HG02943 (cell line): ENCODE measurements around the gene MTHFD1L.

Experiments used
- ATAC-seq: cut with Tn5 transposase; IDR thresholded peaks from one replicate; pipeline ENCODE4 v1.9.1; 2021; ENCODE audit warnings: mild to moderate bottlenecking, low read depth, moderate library complexity; ENCODE audit not compliant: unreplicated experiment

The MTHFD1L gene

DNA sequence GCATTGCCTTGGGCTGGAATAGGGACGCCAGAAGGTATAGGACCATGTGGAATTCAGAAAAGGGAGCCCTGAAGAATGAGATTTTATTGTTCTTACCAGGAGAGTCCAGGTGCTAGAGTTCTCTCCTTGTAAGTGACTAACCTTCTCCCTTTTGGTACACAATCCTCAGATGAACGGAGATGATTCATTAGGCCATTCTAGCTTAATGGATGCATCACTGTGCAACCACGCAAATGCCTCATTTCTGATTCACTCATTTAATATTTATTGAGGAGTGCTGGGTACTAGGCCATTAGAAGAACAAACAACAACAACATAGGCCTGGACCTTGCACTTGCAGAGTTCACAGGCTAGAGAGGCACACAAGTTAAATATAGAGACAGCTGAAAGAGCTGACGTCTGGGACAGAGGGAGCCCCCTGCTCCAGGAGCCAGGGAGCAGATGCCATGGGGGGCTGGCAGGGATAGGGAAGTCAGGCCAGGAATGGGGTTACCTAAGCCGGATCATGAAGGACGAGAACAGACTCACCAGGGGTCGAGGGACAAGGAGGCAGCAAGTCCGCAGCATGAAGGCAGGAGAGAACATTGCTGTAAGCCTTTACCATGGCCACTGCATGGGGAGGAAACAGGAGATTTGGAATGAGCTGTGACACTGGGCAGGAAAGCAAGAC is 194.7 kb downstream of the MTHFD1L start:
- no peak for ATAC-seq

DNA sequence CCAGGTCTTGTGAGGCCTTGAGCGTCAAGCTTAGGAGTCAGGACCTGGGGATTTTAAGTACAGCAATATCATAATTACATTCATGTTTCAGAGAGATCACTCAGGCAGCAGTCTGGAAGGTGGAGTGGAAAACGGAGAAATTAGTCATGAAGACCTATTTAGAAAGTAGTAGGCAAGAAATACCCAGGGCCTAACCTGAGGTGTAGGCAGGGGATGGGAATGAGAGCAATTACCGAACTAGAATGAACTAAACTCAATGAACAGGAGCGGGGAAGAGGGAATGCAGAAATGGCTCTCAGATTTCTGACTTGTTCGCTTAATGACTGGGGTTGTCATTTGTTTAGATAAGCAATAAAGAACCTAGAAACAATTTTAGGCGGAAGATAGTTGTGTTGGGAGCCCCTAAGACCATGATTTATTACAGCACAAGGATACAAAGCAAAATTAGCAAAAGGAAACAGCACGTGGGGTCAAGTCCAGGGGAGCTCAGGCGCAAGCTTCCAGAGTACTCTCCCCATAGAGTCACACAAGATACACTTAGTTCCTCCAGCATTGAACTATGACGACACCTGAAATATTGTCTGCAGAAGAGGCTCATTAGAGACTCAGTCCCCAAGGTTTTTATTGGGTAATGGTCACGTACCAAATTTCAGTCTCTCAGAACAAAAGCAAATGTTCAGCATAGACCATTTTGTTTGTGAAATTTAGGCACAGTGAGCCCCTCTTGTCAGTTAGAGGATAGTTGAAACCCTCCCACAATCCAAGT is 195.4 kb downstream of the MTHFD1L start:
- no peak for ATAC-seq

DNA sequence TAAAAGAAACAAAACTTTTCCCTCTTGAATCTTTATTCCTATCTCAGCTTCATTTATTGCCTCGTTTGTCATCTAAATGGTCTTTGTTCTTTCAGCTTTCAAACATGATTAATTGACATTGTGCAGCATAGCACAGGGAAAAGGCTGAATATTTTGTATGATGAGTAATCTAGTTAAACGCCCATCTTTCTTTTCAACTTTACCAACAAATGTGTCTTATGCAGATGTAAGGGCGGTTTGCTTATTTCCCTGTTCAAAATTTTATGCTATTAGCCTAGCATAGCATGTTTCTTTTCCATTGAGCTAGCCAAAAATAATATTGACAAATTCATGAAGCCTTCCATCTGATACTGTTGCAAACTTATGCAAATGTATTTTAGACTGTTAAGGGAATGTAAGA is 197.8 kb downstream of the MTHFD1L start:
- ATAC-seq: no peak

DNA sequence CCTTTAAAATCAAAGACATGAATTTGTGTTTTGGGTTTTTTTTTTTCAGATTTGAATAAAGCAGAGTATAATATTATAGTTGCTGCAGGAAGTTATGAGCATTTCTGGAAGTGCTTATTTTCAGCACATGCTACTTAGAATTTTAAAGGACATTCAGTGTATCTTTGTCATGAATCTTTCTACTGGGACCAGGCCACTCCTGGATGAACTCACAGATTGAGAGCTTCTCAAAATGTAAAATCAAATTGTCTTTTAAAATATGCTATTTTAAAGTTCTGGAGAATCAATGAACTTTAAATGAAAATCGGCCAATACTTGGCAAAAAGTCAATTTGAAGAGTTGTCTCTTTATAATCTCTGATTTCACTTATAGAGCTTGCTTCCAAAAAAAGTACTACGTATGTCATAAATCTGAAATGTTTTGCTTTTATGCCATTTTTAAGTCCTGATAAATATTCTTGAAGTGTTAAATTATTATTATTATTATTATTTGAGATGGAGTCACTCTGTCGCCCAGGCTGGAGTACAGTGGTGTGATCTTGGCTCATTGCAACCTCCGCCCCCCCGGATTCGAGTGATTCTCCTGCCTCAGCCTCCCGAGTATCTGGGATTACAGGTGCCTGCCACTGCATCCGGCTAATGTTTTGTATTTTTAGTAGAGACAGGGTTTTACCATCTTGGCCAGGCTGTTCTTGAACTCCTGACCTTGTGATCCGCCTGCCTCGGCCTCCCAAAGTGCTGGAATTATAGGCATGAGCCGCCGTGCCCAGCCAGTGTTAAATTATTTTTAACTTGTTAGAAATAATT is 198.5 kb downstream of the MTHFD1L start:
- no peak for ATAC-seq

DNA sequence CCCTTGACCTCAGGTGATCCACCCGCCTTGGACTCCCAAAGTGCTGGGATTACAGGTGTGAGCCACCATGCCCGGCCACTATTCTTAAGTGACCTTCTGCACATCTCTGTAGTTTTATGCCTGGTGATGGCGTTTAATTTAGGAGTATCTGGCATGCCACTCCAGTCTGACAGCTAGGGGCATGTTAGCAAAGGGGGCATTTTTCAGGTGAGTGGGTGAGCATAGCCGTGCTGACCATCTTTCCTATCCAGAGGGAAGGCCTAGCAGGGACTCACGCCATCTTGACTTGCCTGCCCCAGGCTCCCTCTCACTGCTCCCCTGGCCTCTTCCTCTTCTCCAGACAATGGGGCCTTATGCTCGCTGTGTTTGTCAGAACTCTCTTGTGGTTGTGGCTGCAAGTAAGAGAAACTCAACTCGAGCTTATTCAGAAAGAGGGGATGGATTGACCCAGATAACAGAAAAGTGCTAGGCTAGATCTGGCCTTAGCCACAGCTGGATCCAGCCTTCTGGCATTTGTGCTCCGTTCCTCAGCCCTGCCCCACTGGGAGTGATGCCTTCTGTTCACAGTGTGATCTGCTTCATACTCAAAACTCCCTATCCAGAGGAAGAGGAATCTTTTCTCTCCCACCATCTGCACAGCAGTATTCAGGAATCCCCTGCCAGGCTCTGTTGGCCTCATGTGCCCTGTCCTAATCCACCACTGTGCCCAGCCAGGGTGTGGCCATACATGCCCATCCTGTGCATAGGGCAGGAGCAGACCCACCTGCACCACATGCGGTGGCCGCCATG is 199.7 kb downstream of the MTHFD1L start:
- ATAC-seq: no peak

DNA sequence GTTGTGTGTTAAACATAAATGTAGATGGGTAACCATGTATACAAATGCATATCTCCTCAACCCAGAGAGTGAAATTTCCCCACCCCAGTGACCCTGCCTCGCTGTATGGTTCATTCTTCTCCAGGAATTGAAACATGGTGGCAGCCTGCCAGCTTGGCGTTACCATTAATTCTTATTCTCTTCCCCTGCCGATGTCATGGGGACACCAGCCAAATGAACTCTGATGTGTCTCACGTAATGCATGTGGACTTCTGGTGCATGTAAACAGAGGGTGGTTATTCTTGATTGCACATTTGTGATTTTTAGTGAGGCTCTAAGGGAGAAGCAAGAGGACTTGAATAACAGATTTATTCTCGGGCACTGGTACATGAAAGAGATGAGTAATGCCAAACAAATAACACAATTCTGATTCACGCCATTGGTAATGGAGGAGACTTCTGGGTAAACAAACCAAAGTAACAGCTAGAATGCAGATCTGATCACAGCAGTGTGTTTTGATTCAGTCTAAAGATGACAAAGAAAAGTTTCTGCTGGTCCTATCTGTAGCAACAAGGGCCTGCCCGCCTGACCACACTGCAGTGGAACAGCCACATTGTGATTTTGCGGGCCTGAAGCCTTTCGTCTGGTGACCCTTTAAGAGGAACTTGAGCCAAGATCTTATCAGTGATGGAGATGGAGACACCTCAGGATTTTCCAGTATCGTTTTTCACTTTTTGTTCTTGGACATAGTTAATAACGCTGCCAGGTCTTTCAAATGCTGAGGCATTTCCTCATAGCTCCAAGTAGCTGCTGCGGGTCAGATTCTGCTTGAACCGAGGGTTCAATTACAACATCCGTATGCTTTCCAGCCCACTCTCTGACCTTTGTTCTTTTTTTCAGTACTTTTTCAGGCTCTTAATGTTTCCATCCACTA is 202.4 kb downstream of the MTHFD1L start:
- ATAC-seq: no peak

DNA sequence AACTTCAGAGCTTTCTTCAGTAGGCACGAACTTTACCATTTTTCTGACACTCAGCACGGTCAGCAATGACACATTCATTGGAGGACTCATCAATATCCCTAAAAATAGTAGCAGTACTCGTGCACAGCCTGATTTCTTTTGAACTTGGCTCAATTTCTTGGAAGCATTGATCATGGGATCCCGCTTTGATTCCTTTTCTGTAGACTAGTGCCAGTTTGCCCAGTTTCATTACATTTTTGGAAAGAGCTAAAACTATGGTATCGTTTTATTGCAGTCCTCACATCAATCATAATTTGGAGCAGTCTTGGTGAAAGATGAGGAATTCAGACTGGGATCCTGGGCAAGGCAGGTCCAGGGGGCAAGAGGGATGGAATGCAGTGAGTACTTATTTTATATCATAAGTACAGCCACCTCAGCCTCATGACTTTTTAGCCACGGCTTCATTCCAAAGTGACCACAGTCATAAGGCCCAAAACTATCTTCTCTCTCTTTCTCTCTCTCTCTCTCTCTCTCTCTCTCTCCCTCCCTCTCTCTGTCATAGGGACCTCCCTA is 203.3 kb downstream of the MTHFD1L start:
- ATAC-seq: no peak

DNA sequence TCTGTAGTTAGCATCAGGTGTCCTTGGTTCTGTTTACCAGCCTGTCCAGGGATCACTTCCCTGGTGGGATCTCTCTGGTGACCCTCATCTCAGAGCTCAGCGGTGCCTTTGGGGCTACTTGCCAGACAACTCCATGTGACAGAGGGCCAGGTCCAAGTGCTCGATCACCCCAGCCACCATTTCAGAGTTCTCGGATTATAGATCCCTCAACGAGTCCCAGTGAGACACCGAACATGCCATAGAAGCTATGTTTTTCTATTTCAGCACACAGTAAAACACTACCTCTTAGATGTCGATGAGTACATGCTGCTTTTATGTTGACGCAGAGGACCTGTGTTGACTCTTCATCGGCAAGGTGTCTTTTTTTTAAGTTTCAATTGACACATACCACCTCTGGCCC is 204.1 kb downstream of the MTHFD1L start:
- no peak for ATAC-seq

DNA sequence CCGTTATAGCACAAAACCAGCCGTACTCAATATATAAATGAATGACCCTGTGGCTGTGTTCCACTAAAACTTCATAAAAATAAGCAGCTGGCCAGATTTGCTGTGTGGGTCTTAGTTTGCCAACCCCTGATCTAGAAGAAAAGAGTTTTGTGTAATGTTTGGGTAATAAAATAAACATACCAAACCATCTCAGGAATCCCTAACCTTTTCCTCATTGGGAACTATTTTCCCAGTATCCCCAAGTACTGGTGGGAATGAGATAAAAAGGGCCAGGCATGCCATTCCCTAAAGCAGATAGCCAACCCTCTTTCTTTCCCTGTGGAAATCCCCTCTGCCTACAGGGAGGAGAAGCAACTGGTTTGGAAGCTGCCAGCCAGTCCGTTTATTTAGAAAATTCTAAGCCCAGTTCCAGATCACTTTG is 205.1 kb downstream of the MTHFD1L start:
- ATAC-seq: no peak

DNA sequence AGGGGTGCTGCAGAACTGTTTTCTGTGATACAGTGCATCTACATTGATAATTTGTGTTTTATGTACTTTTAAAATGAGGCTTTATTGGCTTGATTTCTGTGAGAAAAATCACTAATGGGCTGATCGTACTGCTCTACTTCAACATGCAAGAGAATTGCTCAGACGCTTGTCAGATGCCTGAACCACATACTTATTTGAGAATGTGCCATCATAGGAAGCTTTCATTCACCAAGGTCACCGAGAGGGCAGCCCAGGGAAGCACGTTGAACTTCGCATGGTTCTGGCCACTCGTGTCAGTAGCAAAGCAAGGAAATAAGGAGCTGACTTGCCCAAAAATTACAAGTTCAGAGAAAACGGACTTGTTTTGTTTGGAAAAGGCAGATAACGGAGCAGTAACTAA is 205.8 kb downstream of the MTHFD1L start:
- ATAC-seq: no peak

DNA sequence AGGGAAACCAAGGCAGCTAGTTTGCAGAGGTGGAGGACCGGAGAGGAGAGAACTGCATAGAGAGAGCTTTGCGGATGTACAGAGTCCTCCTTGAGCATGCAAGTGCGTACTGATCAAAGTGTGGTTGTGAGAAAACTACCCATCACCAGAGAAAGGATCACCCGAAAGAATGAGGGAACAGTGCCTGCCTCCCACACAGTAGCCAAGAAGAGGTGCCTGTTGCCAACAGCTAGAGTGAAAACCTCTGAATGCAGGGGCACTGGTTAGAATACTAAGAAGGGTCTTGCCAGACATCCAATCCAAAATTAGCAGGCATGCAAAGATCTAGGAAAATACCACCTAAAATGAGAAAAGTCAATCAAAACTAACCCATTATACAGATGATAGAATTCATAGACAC is 207.6 kb downstream of the MTHFD1L start:
- ATAC-seq: no peak

DNA sequence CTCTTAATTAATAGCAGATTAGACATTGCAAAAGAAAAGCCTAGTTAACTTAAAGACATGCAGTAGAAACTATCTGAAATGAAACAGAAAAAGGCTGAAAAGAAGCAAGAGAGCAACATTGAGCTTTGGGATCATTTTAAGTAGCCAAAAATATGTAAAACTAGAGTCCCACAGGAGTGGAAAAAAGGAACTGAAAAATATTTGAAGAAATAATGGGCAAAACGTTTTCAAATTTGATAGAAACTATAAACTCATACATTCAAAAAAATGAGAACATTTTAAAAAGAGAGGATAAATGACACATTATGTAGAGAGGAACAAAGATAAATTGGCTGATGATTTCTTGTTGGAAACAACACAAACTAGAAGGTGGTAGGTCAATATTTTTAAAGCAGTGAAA is 208.2 kb downstream of the MTHFD1L start:
- no peak for ATAC-seq

DNA sequence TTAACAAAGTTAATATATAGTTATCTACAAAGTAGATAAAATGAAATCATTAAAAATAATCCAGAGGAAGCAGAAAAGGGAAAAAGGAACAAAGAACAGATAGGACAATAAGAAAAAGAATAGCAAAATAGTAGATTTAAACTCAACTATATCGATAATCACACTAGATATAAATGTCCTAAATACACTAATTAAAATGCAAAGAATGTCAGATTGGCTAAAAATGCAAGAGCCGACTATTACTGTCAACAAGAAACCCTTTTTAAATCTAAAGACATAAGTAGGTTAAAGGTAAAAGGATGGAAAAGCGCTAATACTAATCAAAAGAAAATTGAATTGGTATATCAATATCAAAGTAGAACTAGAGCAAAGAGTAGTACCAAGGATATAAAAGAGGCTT is 209.5 kb downstream of the MTHFD1L start:
- ATAC-seq: no peak

DNA sequence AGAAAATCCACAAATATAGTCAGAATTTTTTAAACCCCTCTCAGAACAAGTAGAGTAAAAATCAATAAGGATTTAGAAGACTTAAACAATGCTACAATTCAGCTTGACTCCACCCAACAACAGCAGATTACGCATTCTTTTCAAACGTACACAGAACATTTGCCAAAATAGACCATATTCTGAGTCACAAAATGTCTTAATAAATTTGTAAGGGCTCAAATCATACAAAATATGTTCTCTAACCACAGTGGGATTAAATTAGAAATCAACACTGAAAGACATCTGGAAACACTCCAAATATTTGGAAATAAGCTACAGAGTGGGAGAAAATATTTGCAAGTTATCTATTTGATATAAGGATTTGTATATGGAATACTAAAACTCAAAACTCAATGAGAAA is 210.0 kb downstream of the MTHFD1L start:
- no peak for ATAC-seq

DNA sequence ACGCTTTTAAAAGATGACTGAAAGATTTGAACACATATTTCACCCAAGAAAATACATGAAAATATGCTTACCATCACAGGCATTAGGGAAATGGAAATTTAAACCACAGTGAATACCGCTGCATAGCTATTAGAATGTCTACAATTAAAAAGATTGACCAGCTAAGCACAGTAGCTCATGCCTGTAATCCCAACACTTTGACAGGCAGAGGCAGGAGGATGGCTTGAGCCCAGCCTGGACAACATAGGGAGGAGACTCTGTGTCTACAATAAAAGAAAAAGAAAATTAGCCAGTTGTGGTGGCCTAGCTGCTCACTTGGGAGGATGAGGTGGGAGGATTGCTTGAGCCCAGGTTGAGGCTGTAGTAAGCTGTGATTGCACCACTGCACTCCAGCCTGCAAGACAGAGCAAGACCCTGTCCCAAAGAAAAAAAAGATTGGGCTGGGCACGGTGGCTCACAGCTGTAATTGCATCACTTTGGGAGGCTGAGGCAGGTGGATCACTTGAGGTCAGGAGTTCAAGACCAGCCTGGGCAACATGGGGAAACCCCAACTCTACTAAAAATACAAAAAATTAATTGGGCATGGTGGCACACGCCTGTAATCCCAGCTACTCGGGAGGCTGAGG is 210.5 kb downstream of the MTHFD1L start:
- no peak for ATAC-seq

DNA sequence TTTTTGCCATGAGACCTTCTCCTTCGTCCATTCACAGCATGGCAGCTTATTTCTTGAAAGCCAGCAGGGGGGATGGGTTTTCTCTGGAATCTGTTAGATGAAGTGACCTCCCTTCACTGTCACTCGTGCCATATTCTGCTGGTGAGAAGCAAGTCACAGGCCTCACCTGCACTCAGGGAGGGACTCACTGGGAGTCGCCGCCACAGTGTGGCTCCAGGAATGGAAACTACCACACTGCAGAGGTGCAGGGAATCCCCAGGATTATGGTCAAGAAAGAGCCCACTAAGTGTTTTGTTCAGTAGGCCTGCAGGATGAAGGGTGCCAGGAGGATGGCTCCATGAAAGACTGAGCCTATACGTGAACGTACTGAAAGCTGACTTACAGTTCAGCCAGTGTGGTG is 213.2 kb downstream of the MTHFD1L start:
- no peak for ATAC-seq

DNA sequence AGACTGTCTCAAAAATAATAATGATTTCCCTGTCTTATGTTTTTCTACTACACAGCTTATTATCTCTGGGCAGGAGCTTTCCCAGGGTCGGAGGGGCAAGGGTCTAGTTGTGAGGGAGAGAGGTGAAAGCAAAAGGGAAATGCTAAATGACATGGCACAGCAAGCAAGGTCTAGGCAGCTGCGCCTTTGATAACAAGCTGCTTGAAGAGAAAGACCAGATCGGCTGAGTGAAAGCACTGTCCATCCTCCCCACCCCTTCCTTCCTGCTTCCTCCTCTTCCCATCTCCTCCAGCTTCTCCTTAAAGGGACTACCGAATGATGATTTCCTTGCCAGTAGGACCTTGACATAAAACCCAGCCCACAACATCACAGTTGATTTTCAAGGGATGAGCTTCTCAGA is 216.2 kb downstream of the MTHFD1L start:
- ATAC-seq: no peak

DNA sequence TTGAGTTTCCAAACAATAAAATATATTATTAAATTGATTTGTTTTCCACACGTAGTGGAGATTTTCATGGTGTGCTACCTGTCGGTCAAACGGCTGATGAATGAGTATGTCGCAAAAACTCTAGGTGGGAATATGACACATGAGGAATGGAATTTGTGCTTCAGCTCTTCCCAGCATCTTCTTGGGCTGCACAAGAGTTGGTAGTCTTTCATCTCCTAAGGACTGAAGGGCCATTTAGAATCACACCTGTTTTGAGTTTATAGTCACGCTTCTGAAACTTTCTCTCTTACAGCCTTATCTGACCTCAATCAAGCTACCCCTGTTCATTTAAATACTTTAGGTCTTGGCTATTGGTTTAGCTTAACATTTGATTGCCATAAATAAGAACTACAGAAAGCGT is 216.6 kb downstream of the MTHFD1L start:
- no peak for ATAC-seq

DNA sequence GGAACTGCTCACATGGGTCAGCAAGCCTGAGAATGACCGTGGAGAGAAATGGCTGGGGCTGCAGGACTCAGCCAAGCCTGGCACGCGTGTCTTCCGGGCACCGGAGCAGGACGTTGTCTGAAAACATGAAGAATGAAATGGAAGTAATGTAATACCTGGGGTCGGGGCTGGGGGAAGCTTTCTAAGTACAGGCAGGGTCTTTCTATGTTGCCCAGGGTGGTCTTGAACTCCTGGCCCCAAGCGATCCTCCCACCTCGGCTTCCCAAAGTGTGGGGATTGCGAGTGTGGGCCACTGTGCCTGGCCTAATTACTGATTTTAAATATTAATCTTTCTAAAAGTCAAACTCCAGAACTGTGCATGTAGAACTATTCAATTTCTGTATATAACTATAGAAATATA is 218.8 kb downstream of the MTHFD1L start:
- ATAC-seq: no peak
